B cell (primary cell): Measurements from ENCODE around the gene TMOD1. TPM values are rescaled to one million over a fixed set of nuclear protein-coding genes. Genes with fewer than 3 reads are reported as not detected.

Experiments used
- ATAC-seq: fragments of 200-7000 bp; cut with Tn5 transposase; one replicate; pipeline ENCODE4 v1.10.0; 2021; ENCODE audit warnings: low read depth, mild to moderate bottlenecking, moderate number of reproducible peaks, moderate library complexity
- CTCF ChIA-PET: fragments of 350-600 bp; sonication (Branson Sonifier 250); formaldehyde crosslinking; loops from one replicate; lab custom pipeline; 2021; ENCODE audit warnings: antibody characterized with exemption, inconsistent platforms; lab: Charles Lee
- POLR2A ChIA-PET: fragments of 350-600 bp; sonication (Branson Sonifier 250); formaldehyde crosslinking; loops from one replicate; lab custom pipeline; 2021; ENCODE audit warnings: antibody characterized with exemption; lab: Charles Lee
- DNase-seq: peaks from one replicate; pipeline ENCODE4 v3.0.0; 2013
- H2AFZ ChIP-seq: 2 replicates; pipeline ENCODE4 v1.6.1; 2012; ENCODE audit warnings: mild to moderate bottlenecking, low read depth, low read length; ENCODE audit not compliant: insufficient read depth, poor library complexity, severe bottlenecking
- H3K27ac ChIP-seq, 2 donors: 1 replicate in 1 of 2; 2 replicates in 1 of 2; pipeline ENCODE4 v1.5.1; 2012 to 2013; ENCODE audit warnings: low read length in 2 of 2, mild to moderate bottlenecking in 2 of 2, moderate library complexity in 1 of 2
- H3K27me3 ChIP-seq, 4 experiments: fragments of 200-600 bp in 1 of 4; sonication (generic) in 1 of 4; replicated peaks in 1 of 4; 1 replicate in 2 of 4; 2 replicates in 2 of 4; pipeline versions ENCODE4 v1.6.1 to v1.7.0; 2013 to 2016; ENCODE audit warnings: low read length in 3 of 4, mild to moderate bottlenecking in 2 of 4, mixed read lengths in 1 of 4, moderate library complexity in 1 of 4; ENCODE audit not compliant: insufficient read depth in 4 of 4, control insufficient read depth in 3 of 4; ENCODE audit errors: control extremely low read depth in 1 of 4
- H3K36me3 ChIP-seq, 2 experiments: replicated peaks in 1 of 2; 1 replicate in 1 of 2; 2 replicates in 1 of 2; pipeline versions ENCODE4 v1.6.1 to v1.7.1; 2013; ENCODE audit warnings: low read length in 1 of 2; ENCODE audit not compliant: insufficient read depth in 2 of 2, control insufficient read depth in 1 of 2; ENCODE audit errors: control extremely low read depth in 1 of 2, extremely low read depth in 1 of 2
- H3K4me1 ChIP-seq, 2 donors: fragments of 200-600 bp in 1 of 2; sonication (generic) in 1 of 2; 1 replicate in 1 of 2; 2 replicates in 1 of 2; pipeline versions ENCODE4 v1.5.1 to v1.6.1; 2013 to 2017; ENCODE audit warnings: low read length in 2 of 2; ENCODE audit not compliant: control insufficient read depth in 2 of 2, insufficient read depth in 2 of 2
- H3K4me2 ChIP-seq: replicated peaks from 2 replicates; pipeline ENCODE3; 2012; ENCODE audit warnings: mild to moderate bottlenecking, low read depth, low read length; ENCODE audit not compliant: poor library complexity, severe bottlenecking
- H3K4me3 ChIP-seq, 5 experiments: fragments of 200-600 bp in 1 of 5; sonication (generic) in 1 of 5; 1 replicate in 3 of 5; 2 replicates in 2 of 5; pipeline versions ENCODE4 v1.5.1 to v1.7.0; 2011 to 2016; ENCODE audit warnings: low read length in 4 of 5, mild to moderate bottlenecking in 4 of 5, low read depth in 2 of 5, control low read depth in 1 of 5, moderate library complexity in 1 of 5; ENCODE audit not compliant: insufficient read depth in 1 of 5; ENCODE audit errors: control extremely low read depth in 1 of 5, extremely low read depth in 1 of 5
- H3K79me2 ChIP-seq: fragments of 200-600 bp; sonication (generic); one replicate; pipeline ENCODE4 v1.6.0; 2016; ENCODE audit warnings: low read length; ENCODE audit not compliant: control insufficient read depth, insufficient read depth
- H3K9ac ChIP-seq: fragments of 200-600 bp; sonication (generic); 2 replicates; pipeline ENCODE4 v1.6.1; 2017; ENCODE audit warnings: mild to moderate bottlenecking, low read length, moderate library complexity
- H3K9me3 ChIP-seq, 3 donors: one replicate each; pipeline versions ENCODE4 v1.6.1 to v1.7.1; 2013; ENCODE audit warnings: low read length in 2 of 3; ENCODE audit not compliant: control insufficient read depth in 2 of 3, insufficient read depth in 1 of 3; ENCODE audit errors: control extremely low read depth in 1 of 3
- H4K20me1 ChIP-seq: 2 replicates; pipeline ENCODE4 v1.6.0; 2012; ENCODE audit warnings: mild to moderate bottlenecking, low read length; ENCODE audit not compliant: insufficient read depth, control insufficient read depth, poor library complexity, severe bottlenecking
- H3K27ac Mint-ChIP-seq: one replicate; pipeline ENCODE4 v1.8.0; 2021; ENCODE audit warnings: mixed read lengths
- H3K27me3 Mint-ChIP-seq: one replicate; pipeline ENCODE4 v1.8.0; 2021; ENCODE audit warnings: mixed read lengths
- H3K4me1 Mint-ChIP-seq: one replicate; pipeline ENCODE4 v1.8.0; 2021; ENCODE audit warnings: mixed read lengths
- H3K4me3 Mint-ChIP-seq: one replicate; pipeline ENCODE4 v1.8.0; 2021; ENCODE audit warnings: mixed read lengths
- H3K9me3 Mint-ChIP-seq: one replicate; pipeline ENCODE4 v1.8.0; 2022; ENCODE audit warnings: mixed read lengths; ENCODE audit not compliant: insufficient read depth
- EZH2 ChIP-seq: IDR thresholded peaks from 2 replicates; pipeline ENCODE4 v1.6.1; 2012; ENCODE audit warnings: borderline replicate concordance, low read depth, mild to moderate bottlenecking, moderate library complexity, low read length; ENCODE audit not compliant: insufficient read depth, poor library complexity, severe bottlenecking
- WGBS: methylation state at CpG from one replicate; pipeline ENCODE4 v1.1.5; 2013; ENCODE audit warnings: missing lambda C conversion rate; ENCODE audit not compliant: insufficient coverage; 5-methylcytosine and 5-hydroxymethylcytosine counted together
- intact Hi-C: fragments of 100-400 bp; cut with micrococcal nuclease; formaldehyde crosslinking; loops from one replicate; pipeline ENCODE4 v1.10.0; 2022
- polyA plus RNA-seq: library from polyadenylated mRNA; depleted of rRNA; stranded (reverse); fragments of >200 nt; gene quantifications from 2 replicates; pipeline ENCODE4 v1.2.3, GENCODE V29; 2012
- total RNA-seq, 2 donors: library from RNA; stranded (reverse); fragments of 120-200 nt in 1 of 2; gene quantifications; 1 replicate in 1 of 2; 2 replicates in 1 of 2; pipeline versions ENCODE4 v1.2.3 to v1.2.4, GENCODE V29; 2013 to 2022
- TF ChIP-seq, protein P1 (sequence below): fragments of 200-600 bp; IDR thresholded peaks from one replicate; pipeline ENCODE4 v1.8.0; 2022; ENCODE audit warnings: antibody characterized with exemption, mild to moderate bottlenecking

The TMOD1 gene
- total and polyA plus RNA-seq, 2 donors (not counting 1 experiment from before 2014, with no cell fraction given) = 0.30 to 2.5 TPM

DNA sequence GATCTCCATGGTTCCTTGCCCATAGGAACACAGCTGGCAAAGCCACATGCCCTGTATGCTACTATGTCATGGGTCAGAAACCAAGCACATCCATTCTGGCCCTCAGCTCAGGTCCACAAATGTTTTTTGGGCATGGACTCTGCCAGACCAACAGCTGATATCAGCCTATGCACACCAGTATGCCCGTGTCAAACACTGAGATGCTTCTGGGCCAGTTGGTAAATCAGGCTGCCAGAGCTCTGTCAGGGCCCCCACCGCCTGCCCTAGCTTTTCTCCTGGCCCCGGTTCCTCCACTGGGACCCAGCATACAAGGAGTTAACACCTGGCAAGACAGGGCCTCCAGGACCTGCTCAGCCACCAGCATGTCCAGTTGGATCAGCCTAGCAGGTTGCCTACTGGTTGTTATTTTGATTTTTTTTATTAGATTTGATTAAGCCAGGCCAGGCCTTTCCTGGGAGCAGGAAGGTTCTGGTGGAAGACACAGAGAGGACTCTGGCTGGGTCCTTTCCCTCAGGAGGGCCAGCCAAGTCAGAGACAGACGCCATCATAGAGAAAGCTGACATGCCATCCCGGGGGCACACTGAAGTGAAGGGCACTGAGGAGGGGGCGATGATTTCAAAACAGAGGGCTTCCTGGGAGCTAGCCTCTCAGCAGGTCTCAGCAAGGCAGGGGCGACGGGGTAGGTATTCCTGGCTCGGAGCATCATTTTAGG is 65.9 kb downstream of the TMOD1 start:
- ChIA-PET POLR2A (no interaction called here), CTCF (interaction anchor here (0.7 kb wide), 1 partner anchor 99 kb away, joined by 3 read pairs; no protein-coding TSS in a partner anchor)
- Histone ChIP-seq H3K27me3 (peaks cover 0 to 2% (median 0%) of the 10 kb centered on the region in 4 experiments), H3K79me2 (no peaks in the 10 kb centered on the region), H3K27ac (no peak overlapping the region), H3K4me3 (no peak overlapping the region), H3K9ac (no peak overlapping the region), H3K4me1 (no peaks in the 10 kb centered on the region), H3K9me3 (no peaks in the 10 kb centered on the region), H3K36me3 (no peaks in the 10 kb centered on the region), H2AFZ (no peak overlapping the region), H4K20me1 (no peaks in the 10 kb centered on the region), H3K4me2 (no peak overlapping the region)
- DNase-seq = no peak
- H3K4me3 Mint-ChIP-seq = no peak overlapping the region
- no peak overlapping the region for H3K27ac Mint-ChIP-seq
- 69% methylated on average over 9 of the region's 9 CpGs for WGBS
- intact Hi-C loops = no loop called here
- peaks cover 3% of the 10 kb centered on the region for H3K27me3 Mint-ChIP-seq
- H3K4me1 Mint-ChIP-seq = no peaks in the 10 kb centered on the region
- ATAC-seq = no peak
- H3K9me3 Mint-ChIP-seq = no peaks in the 10 kb centered on the region
- TF ChIP-seq EZH2 = no peak
- TF ChIP-seq, protein P1, sequence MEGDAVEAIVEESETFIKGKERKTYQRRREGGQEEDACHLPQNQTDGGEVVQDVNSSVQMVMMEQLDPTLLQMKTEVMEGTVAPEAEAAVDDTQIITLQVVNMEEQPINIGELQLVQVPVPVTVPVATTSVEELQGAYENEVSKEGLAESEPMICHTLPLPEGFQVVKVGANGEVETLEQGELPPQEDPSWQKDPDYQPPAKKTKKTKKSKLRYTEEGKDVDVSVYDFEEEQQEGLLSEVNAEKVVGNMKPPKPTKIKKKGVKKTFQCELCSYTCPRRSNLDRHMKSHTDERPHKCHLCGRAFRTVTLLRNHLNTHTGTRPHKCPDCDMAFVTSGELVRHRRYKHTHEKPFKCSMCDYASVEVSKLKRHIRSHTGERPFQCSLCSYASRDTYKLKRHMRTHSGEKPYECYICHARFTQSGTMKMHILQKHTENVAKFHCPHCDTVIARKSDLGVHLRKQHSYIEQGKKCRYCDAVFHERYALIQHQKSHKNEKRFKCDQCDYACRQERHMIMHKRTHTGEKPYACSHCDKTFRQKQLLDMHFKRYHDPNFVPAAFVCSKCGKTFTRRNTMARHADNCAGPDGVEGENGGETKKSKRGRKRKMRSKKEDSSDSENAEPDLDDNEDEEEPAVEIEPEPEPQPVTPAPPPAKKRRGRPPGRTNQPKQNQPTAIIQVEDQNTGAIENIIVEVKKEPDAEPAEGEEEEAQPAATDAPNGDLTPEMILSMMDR = no peak

DNA sequence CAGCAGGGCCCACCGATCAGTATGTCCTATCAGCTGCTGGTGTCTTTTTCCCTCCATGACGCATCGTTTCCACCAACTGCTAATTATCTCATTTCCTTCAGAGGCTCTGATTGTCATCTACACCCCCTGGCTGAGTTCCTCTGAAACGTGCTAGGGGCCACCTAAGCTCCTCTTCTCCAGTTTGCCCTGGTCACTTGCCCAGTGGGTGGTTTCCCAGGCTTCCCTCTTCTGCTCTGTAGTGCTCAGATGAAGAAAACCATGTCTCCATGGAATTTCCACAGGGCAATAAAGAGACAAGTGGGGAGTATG is 66.4 kb downstream of the TMOD1 start:
- Mint-ChIP-seq H3K4me1 (no peaks in the 10 kb centered on the region), H3K9me3 (no peaks in the 10 kb centered on the region), H3K4me3 (no peak overlapping the region), H3K27ac (no peak overlapping the region), H3K27me3 (peaks cover 3% of the 10 kb centered on the region)
- Histone ChIP-seq H4K20me1 (no peaks in the 10 kb centered on the region), H2AFZ (no peak overlapping the region), H3K4me3 (no peak overlapping the region), H3K36me3 (no peaks in the 10 kb centered on the region), H3K27ac (no peak overlapping the region), H3K79me2 (no peaks in the 10 kb centered on the region), H3K27me3 (peaks cover 0 to 2% (median 0%) of the 10 kb centered on the region in 4 experiments), H3K9ac (no peak overlapping the region), H3K9me3 (no peaks in the 10 kb centered on the region), H3K4me2 (no peak overlapping the region), H3K4me1 (no peaks in the 10 kb centered on the region)
- POLR2A ChIA-PET = no interaction called here
- intact Hi-C loops = no loop called here
- TF ChIP-seq EZH2 = no peak
- 54% methylated on average over 3 of the region's 4 CpGs for WGBS
- CTCF ChIA-PET = no interaction called here
- ATAC-seq (no peak), DNase-seq (no peak)
